HG03442 (cell line): ENCODE results near the gene CDCA7.
"Not testable (repeated sequence)": the region's sequence is repeated elsewhere in the genome, so short reads cannot be mapped to it uniquely, and the experiment has no call there.

Experiments
- ATAC-seq: cut with Tn5 transposase; IDR thresholded peaks from one replicate; pipeline ENCODE4 v1.9.1; 2021; ENCODE audit warnings: mild to moderate bottlenecking, moderate library complexity; ENCODE audit not compliant: unreplicated experiment

The CDCA7 gene

GRCh38 chr2:173354582-173355131, at the start of gene CDCA7:
CDCA7 (plus strand) TSS chr2:173354872; CDS start chr2:173354964, 92 bp downstream.
- ATAC-seq = peak; percentile 48

GRCh38 chr2:173305303-173305702, 49.4 kb upstream of the CDCA7 start:
- ATAC-seq = no peak

DNA sequence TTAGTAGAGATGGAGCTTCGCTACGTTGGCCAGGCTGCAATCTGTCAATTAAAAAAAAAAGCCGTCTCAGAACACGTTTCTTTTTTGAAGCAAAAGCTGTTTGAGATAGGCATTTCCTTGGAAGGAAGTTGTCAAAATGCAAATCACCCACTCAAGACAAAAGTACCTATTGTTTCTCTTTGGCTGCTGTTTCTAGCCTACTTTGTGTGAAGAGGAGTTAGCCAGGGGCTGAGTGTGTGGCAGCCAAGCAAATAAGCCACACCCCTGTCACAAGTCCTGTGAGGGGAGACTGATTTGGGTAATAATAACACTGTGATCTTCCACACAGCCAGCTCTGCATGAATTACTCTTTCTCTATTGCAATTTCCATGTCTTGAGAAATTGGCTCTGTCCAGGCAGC, 47.4 kb upstream of the CDCA7 start:
- peak; percentile 89 for ATAC-seq

- not testable (repeated sequence) for ATAC-seq
Observed at GRCh38 chr2:173309370-173309769, 45.3 kb upstream of the CDCA7 start.

GRCh38 chr2:173311844-173312606, 42.6 kb upstream of the CDCA7 start:
- no peak for ATAC-seq

GRCh38 chr2:173323371-173323770, 31.3 kb upstream of the CDCA7 start:
- ATAC-seq = no peak

- no peak for ATAC-seq
Observed at GRCh38 chr2:173326806-173327205, 27.9 kb upstream of the CDCA7 start.

DNA sequence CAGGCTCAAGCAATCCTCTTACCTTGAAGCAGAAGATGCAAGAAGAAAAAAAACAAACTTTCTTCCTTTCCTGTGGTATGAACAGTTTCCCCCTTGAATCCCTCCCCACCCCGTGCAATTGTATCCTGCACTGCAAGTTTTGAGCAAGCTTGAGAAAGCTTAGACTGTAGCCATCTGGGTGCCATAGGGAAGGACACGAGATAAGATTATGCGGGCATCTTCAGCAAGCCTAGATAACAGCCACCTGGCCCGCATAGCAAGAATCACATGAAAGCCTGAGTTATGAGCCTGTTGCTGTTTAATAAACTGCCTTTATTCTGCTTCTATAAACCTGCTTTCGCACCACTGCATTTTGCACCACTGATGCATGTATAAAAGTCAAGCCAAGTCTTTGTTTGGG, 27.3 kb upstream of the CDCA7 start:
- no peak for ATAC-seq

GRCh38 chr2:173333003-173333402, 21.7 kb upstream of the CDCA7 start:
- not testable (repeated sequence) for ATAC-seq

DNA sequence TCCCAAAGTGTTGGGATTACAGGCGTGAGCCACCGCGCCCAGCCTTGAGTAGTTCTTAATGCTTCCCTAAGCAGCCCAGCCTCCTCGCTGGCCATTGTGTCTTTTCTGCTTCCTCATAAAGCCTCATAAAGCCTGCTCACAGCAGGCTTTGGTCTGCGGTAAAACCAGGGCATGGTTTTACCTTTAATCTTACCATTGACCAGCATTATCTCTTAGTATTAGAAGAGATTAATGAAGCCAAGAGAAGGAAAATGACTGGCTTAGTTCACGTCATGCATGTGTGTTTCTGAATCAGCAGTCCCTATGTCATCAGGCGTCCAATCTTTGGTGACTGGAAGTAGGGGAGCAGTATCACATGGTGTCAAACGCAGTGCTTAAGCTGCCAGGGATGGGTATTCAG, 14.9 kb upstream of the CDCA7 start:
- ATAC-seq = no peak

DNA sequence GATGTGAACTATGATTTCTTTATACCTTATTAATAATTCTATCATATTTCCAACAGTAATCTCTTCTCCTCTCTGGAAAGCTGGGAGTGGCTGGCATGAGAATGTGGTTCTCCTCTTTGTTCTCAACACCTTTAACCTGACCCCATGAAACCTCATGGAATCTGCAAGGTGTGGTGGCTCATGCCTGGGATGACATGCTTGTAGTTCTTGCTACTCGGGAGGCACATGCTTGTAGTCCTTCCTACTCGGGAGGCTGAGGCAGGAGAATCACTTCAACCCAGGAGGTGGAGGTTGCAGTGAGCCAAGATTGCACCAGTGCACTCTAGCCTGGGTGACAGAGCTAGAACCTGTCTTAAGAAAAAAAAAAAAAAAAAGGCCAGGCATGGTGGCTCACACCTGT, 10.8 kb upstream of the CDCA7 start:
- ATAC-seq = no peak

GRCh38 chr2:173346035-173346434, 8.6 kb upstream of the CDCA7 start:
- no peak for ATAC-seq

DNA sequence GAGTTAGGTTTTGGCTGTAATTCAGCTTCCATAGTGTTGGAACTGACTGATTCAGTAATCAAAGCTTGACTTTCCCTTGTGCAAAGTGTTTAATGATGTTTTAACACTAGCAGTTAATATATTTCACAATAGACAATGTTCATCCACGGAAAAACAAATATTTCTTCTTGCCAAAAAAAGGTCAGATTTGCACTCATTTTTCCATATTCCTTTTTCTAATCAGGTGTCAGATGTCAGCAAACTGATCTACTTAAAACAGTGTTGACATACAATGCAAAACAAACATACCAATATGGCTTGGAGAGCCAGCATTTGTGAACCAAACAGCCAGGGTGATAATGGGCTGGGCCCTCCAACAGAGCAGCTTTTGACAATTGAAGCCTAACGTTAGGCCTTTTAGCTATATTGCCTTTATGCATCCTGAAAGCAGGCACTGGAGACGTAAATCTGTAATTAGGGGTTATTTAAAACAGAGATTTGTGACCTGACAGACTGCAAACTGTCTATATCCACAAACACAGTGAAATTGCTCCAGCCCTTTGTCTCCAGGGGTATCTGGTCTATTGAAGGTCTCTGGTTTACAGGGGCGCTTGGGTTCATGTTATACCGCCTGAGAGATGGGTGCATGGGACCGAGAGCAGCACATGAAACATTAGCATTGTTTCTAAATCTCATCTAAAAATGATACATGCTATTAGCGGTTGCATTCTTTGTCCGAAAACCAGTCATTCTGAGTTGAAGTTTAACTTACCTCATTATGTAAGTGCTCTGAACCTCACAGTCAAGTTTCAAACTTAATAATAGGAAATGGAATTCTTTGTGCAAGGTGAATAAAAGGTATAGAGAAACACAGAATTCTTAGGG, 7.1 kb upstream of the CDCA7 start:
- no peak for ATAC-seq

DNA sequence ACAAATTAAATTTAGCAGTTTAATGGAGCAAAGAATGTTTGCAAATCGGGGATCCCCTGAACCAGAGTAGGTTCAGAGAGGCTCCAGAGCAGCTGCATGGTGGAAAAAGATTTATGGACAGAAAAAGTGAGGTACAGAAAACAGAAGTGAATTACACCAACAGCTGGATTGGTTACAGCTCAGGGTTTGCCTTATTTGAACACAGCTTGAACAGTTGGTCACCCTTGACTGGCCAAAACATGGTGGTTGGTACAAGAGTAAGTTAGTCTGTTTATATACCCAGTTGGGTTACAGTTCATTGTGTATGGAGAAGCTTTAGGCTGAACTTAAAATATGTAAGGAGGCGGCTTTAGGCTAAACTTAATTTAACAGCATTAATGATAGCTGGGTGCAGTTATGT, 5.4 kb upstream of the CDCA7 start:
- ATAC-seq = no peak

DNA sequence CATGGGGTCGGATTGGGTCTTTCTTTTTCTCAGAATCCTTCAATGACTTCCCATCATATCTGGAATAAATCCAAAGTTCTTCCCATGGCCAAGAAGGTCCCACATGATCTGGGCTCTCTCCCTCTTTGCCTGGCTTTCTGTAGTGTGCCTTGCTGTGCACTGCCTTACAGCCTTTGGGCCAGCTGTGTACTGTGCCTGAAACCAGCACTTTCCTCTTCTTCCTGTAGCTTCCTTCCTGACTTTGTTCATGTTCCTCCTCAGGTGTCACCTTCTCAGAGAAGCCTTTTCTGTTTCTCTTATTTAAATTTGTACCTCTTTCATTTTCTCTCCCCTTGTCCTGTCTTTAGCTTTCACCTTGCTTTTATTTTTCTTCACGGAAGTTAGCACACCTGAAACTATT, 4.3 kb upstream of the CDCA7 start:
- ATAC-seq = no peak

GRCh38 chr2:173351879-173352278, 2.8 kb upstream of the CDCA7 start:
- no peak for ATAC-seq

DNA sequence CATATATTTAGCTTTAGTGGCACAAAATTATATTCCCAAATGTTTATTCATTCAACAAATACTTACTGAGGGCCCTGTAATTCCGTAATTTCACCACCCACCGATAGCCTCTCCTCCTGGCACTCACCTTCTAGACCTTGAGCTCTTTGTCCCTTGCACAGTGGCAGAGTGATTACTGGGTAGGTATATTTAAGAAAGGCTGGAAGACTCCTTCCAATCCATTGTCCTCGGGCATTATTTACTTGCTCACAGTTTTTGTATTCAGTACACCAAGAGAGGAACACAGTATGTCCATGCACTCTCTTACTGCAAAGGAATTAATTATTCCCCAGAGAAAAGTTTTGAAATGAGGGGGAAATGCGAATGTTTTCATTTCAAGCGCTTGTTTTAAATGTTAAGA, 1.1 kb upstream of the CDCA7 start:
- ATAC-seq = no peak

DNA sequence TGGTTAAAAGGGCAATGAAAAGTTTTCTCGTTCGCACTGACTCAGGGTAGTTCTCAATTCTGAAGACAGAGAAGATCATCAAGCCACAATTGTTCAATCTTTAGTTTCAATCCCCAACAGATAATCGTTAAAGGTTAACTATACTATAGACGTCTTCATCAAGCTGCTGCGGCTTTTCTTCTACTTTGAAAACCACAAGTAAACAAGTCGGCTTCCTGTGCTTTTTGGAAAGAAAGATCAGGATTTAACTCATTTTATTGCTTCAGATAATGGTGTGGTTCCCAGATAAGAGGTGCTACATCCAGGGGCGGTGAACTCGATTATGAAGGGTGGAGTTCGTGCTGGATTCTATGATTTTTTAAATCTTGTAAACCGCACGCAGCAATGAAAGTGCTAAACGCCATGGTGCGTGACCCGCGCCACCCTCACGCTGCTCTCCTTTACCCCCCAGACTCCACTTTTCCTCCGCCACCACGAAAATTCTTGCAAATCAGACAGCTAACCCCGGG, 545 bp upstream of the CDCA7 start:
- no peak for ATAC-seq

- ATAC-seq = peak; percentile 14
Observed at GRCh38 chr2:173355132-173355865, 627 bp downstream of the CDCA7 start.

DNA sequence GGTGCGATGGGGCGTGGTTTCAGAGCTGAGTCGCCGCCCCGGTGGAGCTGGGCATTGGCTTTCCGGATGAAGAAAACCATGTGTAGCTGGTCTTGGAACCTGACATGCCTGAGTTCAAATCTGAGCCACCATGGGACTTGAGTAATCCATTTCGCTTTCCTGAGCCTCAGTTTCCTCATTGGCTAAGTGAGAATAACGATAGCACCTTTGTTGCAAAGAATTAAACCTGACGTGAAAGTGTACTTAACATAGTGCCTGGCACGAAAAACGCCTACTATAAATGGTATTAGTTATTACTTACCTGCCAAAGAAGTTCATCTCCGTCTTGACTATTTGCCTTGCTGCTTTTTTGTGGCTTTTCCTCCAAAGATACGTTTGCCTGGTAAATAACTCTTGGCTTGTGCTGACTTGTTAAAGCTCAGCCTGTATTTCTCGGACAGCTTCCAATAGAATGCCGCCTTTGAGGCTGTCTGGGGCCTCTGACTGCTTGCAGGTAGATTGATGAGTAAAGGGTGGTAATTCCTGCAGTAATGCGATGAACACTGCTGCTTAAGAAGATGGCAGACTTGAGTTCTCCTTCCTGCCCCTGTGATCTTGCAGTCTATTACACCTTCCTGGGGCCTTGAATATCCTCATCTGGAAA, 1.3 kb downstream of the CDCA7 start:
- ATAC-seq = no peak
